Endodermal cell (in vitro differentiated cells): ENCODE measurements around the gene ADM5. TPM values are rescaled to one million over a fixed set of nuclear protein-coding genes. Genes with fewer than 3 reads are reported as not detected.
A peak's percentile ranks its signal among the peaks of the same experiment; 100 is the strongest.

Experiments used
- DNase-seq: peaks from one replicate; pipeline ENCODE4 v3.0.0-alpha.2; 2017
- H3K27ac ChIP-seq: 2 replicates; pipeline ENCODE4 v1.5.1; 2013; ENCODE audit warnings: mild to moderate bottlenecking, low read depth, low read length, moderate library complexity
- H3K27me3 ChIP-seq: 2 replicates; pipeline ENCODE4 v1.6.1; 2013; ENCODE audit warnings: mild to moderate bottlenecking, low read length, moderate library complexity; ENCODE audit not compliant: insufficient read depth, control insufficient read depth, poor library complexity, severe bottlenecking
- H3K36me3 ChIP-seq: 2 replicates; pipeline ENCODE4 v1.7.0; 2013; ENCODE audit warnings: mild to moderate bottlenecking, low read length, moderate library complexity; ENCODE audit not compliant: control insufficient read depth, insufficient read depth
- H3K4me1 ChIP-seq: one replicate; pipeline ENCODE4 v1.7.0; 2013; ENCODE audit warnings: low read length; ENCODE audit not compliant: control insufficient read depth, insufficient read depth
- H3K4me3 ChIP-seq: 2 replicates; pipeline ENCODE4 v1.5.1; 2013; ENCODE audit warnings: mild to moderate bottlenecking, low read length, moderate library complexity
- H3K9ac ChIP-seq: 2 replicates; pipeline ENCODE4 v1.6.1; 2013; ENCODE audit warnings: mild to moderate bottlenecking, low read length, moderate library complexity; ENCODE audit not compliant: poor library complexity, severe bottlenecking; ENCODE audit errors: extremely low read depth
- H3K9me3 ChIP-seq: 2 replicates; pipeline ENCODE4 v1.6.1; 2013; ENCODE audit warnings: mild to moderate bottlenecking, low read length, moderate library complexity; ENCODE audit not compliant: control insufficient read depth
- H3K27ac Mint-ChIP-seq: 2 replicates; pipeline ENCODE4 v1.8.0; 2020; ENCODE audit warnings: mixed read lengths
- H3K27me3 Mint-ChIP-seq: 2 replicates; pipeline ENCODE4 v1.8.0; 2021; ENCODE audit warnings: mild to moderate bottlenecking, mixed read lengths; ENCODE audit not compliant: insufficient read depth
- H3K36me3 Mint-ChIP-seq: 2 replicates; pipeline ENCODE4 v1.8.0; 2020; ENCODE audit warnings: low read depth, mixed read lengths
- H3K4me1 Mint-ChIP-seq: 2 replicates; pipeline ENCODE4 v1.8.0; 2020; ENCODE audit warnings: mixed read lengths
- H3K4me3 Mint-ChIP-seq: 2 replicates; pipeline ENCODE4 v1.8.0; 2020; ENCODE audit warnings: mild to moderate bottlenecking, moderate library complexity, mixed read lengths
- H3K9me3 Mint-ChIP-seq: 2 replicates; pipeline ENCODE4 v1.8.0; 2020; ENCODE audit warnings: mild to moderate bottlenecking, mixed read lengths
- CTCF ChIP-seq: fragments of 200-600 bp; sonication (generic); conservative IDR thresholded peaks from 2 replicates; pipeline ENCODE4 v1.5.0; 2021; ENCODE audit warnings: antibody characterized with exemption, mild to moderate bottlenecking
- WGBS, 2 experiments: methylation state at CpG; one replicate each; pipeline versions ENCODE4 v1.1.5 to v1.1.7; 2013; ENCODE audit warnings: missing lambda C conversion rate in 2 of 2, mixed read lengths in 1 of 2; ENCODE audit not compliant: insufficient coverage in 1 of 2, insufficient read length in 1 of 2; 5-methylcytosine and 5-hydroxymethylcytosine counted together
- total RNA-seq, 2 donors: library from RNA; stranded (reverse); fragmentation: NEBNext Ultra II Directional in 1 of 2; extraction: Animal tissue kit (Norgen Biotek cat#: 25700) in 1 of 2; gene quantifications; 2 replicates in 1 of 2; 3 replicates in 1 of 2; pipeline ENCODE4 v1.2.1, GENCODE V29; 2021

Gene ADM5
- total RNA-seq, 2 donors from 2014 or later = 4.6 to 7.7 TPM

DNA sequence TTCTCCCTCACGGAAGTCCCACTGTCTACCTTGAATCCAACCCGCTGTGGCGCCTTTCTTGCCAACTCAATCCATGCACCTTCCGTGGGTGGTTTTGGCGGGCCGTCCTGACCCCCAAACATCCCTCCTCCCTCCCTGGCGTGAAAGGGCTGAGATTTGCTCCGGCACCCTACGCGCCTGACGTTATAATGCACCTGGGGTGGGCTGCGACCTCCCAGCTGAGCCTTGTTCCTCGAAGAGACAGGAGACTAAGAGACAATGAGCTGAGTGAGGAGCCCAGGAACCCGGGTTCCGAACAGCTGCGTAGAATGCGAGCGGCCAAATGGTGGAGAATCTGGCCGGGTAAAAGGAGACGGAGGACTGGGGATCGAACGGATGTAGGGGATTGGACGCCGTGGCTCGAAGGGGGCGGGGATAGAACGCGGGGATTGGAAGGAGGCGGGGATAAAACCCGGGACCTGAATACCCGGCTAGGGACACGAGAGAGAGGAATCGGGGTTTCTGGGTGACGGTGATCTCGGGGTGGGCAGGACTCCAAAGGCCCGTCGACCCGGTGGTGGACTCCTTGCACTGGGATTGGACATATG, 1.4 kb downstream of the ADM5 start, which contains the start of gene CPT1C:
CPT1C (plus strand) TSS at position 461 of the 587 bp plus-strand sequence. CDS start 1,137 bp downstream, outside the sequence.
- Mint-ChIP-seq H3K36me3 (peaks cover 22% of the 10 kb centered on the region), H3K27me3 (no peaks in the 10 kb centered on the region), H3K27ac (peak within 1 kb of the TSS; percentile 94), H3K9me3 (no peaks in the 10 kb centered on the region), H3K4me1 (peaks cover 13% of the 10 kb centered on the region), H3K4me3 (peak within 1 kb of the TSS; percentile 78)
- Histone ChIP-seq H3K36me3 (peaks cover 10% of the 10 kb centered on the region), H3K27me3 (no peaks in the 10 kb centered on the region), H3K27ac (peak within 1 kb of the TSS; percentile 74), H3K9me3 (no peaks in the 10 kb centered on the region), H3K9ac (peak within 1 kb of the TSS; percentile 63), H3K4me3 (peak within 1 kb of the TSS; percentile 82), H3K4me1 (no peaks in the 10 kb centered on the region)
- WGBS, 2 experiments = 12 to 20% methylated on average over 28 to 38 of the region's 38 CpGs
- TF ChIP-seq CTCF = no peak
- peak; percentile 96 for DNase-seq

- TF ChIP-seq CTCF = no peak
- peak; percentile 89 for DNase-seq
- Mint-ChIP-seq H3K4me3 (peak overlapping the region; percentile 78), H3K27ac (peak overlapping the region; percentile 94), H3K9me3 (no peaks in the 10 kb centered on the region), H3K4me1 (peaks cover 13% of the 10 kb centered on the region), H3K27me3 (no peaks in the 10 kb centered on the region), H3K36me3 (peaks cover 16% of the 10 kb centered on the region)
- H3K9me3 ChIP-seq = no peaks in the 10 kb centered on the region
- peak overlapping the region; percentile 74 for H3K27ac ChIP-seq
- no peaks in the 10 kb centered on the region for H3K27me3 ChIP-seq
- no peaks in the 10 kb centered on the region for H3K4me1 ChIP-seq
- peak overlapping the region; percentile 13 for H3K9ac ChIP-seq
- WGBS, 2 experiments = 9 to 19% methylated on average over 10 to 39 of the region's 39 CpGs
- H3K36me3 ChIP-seq = peaks cover 5% of the 10 kb centered on the region
- peak overlapping the region; percentile 82 for H3K4me3 ChIP-seq
Measured at GRCh38 chr19:49691243-49692146, 2.1 kb downstream of the ADM5 start.

DNA sequence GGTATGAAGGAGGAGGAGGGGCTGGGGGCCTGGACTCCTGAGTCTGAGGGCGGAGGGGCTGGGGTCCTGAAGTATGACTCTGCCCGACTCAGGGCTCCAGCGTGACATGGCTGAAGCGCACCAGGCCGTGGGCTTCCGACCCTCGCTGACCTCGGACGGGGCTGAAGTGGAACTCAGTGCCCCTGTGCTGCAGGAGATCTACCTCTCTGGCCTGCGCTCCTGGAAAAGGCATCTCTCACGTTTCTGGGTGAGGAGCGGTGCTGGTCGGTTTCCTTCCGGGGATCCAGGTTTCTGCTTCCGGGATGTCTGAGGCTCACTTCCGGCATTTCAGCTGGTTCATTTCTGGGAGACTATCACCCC, 2.7 kb downstream of the ADM5 start:
- WGBS, 2 experiments = 85 to 86% methylated on average over 15 to 16 of the region's 16 CpGs
- no peaks in the 10 kb centered on the region for H3K4me1 ChIP-seq
- DNase-seq = no peak
- Mint-ChIP-seq H3K36me3 (peaks cover 13% of the 10 kb centered on the region), H3K4me3 (peak overlapping the region; percentile 78), H3K9me3 (no peaks in the 10 kb centered on the region), H3K27ac (no peak overlapping the region), H3K4me1 (peaks cover 13% of the 10 kb centered on the region), H3K27me3 (no peaks in the 10 kb centered on the region)
- TF ChIP-seq CTCF = no peak
- H3K9ac ChIP-seq = no peak overlapping the region
- no peaks in the 10 kb centered on the region for H3K27me3 ChIP-seq
- peaks cover 5% of the 10 kb centered on the region for H3K36me3 ChIP-seq
- H3K4me3 ChIP-seq = no peak overlapping the region
- no peak overlapping the region for H3K27ac ChIP-seq
- no peaks in the 10 kb centered on the region for H3K9me3 ChIP-seq
